HG02763 (cell line): Measurements from ENCODE around the gene BICC1.

Experiments
- ATAC-seq: cut with Tn5 transposase; IDR thresholded peaks from one replicate; pipeline ENCODE4 v1.9.1; 2021; ENCODE audit warnings: mild to moderate bottlenecking, moderate library complexity; ENCODE audit not compliant: unreplicated experiment

Gene BICC1

GRCh38 chr10:58734116-58734515 is 221.4 kb downstream of the BICC1 start:
- ATAC-seq = no peak

- ATAC-seq = no peak
Measured at GRCh38 chr10:58734664-58735063, 222.0 kb downstream of the BICC1 start.

GRCh38 chr10:58735087-58735486 is 222.4 kb downstream of the BICC1 start:
- ATAC-seq = no peak

- no peak for ATAC-seq
Measured at GRCh38 chr10:58740620-58741369, 228.1 kb downstream of the BICC1 start.

- ATAC-seq = no peak
Measured at GRCh38 chr10:58741673-58742072, 229.0 kb downstream of the BICC1 start.

- ATAC-seq = no peak
Measured at GRCh38 chr10:58742141-58742540, 229.5 kb downstream of the BICC1 start.

- ATAC-seq = no peak
Measured at GRCh38 chr10:58743466-58744115, 230.9 kb downstream of the BICC1 start.

DNA sequence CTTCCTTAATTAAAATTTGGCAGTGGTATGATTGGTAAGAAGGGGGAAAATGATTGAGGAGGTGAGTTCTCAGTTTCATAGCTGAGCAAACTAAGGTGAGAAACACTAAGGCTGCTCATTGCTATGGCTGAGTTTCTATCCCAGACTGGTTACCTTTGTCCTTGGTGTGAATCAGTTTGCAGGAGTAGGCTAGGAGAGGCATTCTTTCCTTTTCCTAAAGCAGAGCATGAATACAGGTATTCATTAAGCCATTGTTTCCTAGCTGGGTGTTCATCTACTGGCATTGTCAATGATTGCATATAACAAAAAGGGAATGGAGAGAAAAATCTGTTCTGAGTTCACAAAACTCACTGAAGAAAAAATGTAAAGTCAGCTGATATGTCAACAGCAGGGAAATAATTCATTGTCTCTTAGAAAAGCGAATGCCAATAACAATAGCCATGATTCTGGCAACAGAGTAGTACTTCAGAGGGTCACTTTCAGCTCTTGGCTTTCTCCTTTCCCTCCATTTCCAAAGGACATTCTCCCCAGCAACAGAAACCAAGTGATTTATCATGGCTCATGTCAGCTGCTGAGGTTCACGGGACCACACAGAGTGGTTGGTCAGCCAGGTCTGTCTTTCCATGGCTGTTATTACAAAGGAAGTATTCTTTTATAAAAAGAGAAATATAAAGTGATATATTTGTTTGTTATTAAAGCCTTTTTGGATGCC is 234.0 kb downstream of the BICC1 start:
- no peak for ATAC-seq

- ATAC-seq = no peak
Measured at GRCh38 chr10:58747687-58748086, 235.0 kb downstream of the BICC1 start.

GRCh38 chr10:58752665-58753064 is 240.0 kb downstream of the BICC1 start:
- no peak for ATAC-seq

DNA sequence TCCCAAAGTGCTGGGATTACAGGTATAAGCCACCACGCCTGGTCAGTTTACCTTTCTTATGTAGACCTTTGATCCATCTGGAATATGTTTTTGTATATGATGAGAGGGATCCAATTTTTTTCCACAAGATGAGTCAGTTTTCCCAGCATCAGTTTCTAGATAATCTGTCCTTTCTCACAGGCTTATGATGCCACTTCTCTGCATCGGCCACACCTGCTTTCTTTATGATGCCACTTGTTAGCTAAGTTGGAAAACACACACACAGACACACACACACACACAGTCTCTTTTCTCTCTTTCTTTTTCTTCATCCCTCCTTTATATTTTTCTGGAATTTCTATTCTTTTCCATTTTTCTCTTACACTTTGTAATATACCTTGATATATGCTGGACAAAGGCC is 240.8 kb downstream of the BICC1 start:
- no peak for ATAC-seq

GRCh38 chr10:58754469-58755339 is 242.0 kb downstream of the BICC1 start:
- no peak for ATAC-seq

- no peak for ATAC-seq
Measured at GRCh38 chr10:58755340-58755610, 242.6 kb downstream of the BICC1 start.

DNA sequence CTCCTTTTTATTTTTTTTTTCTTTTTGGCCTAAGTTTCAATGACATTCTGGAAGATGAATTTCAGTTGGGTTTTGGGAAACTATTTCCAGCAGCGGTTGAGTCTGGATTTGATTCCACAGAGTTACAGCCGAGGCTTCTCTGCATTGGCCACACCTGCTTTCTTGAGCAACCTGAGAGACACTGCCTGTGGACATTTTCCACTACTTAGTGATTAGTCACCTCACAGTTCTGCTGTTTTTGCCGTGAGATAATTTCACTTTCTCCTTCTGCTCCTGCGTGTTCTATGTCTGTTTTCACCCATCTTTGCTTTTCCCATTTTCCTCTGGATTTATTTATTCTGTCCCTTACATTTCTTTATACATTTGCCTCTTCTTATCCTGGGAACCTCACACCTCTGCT is 243.0 kb downstream of the BICC1 start:
- no peak for ATAC-seq

DNA sequence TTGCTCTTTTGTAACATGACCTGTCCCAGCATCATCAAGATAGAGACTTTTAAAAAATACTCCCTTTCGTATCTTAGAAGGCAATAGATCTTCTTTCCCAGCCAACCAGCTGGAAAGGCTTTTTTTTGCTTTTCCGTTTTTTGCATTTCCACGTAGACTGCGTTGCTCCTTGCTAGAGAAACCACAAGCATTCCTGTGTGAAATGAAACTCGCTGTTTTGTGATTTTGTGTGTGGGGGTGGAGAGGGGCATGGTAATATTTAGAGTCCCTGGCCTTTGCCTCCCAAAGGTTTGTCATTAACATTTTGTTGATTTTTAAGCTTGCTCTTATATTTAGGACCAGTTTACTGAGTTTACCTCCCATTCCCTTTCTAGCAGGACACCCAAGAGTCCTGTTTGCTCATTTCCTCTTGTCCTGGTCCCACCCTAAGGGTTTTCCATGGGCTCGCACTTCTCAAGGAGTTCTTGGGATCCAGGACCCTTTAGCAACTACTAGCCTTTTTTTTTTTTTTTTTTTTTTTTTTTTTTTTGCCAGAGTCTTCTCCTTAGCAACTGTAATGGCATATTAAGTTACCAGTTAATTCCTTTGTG is 243.6 kb downstream of the BICC1 start:
- ATAC-seq = no peak

GRCh38 chr10:58757352-58758065 is 244.8 kb downstream of the BICC1 start:
- no peak for ATAC-seq

- no peak for ATAC-seq
Measured at GRCh38 chr10:58758321-58758720, 245.6 kb downstream of the BICC1 start.

- no peak for ATAC-seq
Measured at GRCh38 chr10:58764087-58764747, 251.5 kb downstream of the BICC1 start.

- no peak for ATAC-seq
Measured at GRCh38 chr10:58765910-58766309, 253.2 kb downstream of the BICC1 start.

GRCh38 chr10:58767652-58768051 is 255.0 kb downstream of the BICC1 start:
- no peak for ATAC-seq
